Upper lobe of left lung (tissue), 4 donors: Measurements from ENCODE around the gene MGMT.

Experiments
- CTCF ChIP-seq, 6 experiments: fragments of 450-650 bp in 4 of 6; fragments of 200-600 bp in 2 of 6; sonication (generic) in 2 of 6; IDR thresholded peaks; one replicate each; pipeline ENCODE4 v1.5.1; 2016 to 2019; ENCODE audit warnings: antibody characterized with exemption in 6 of 6
- POLR2A ChIP-seq, 4 donors: fragments of 450-650 bp; IDR thresholded peaks; one replicate each; pipeline ENCODE4 v1.5.1; 2016 to 2017; ENCODE audit warnings: antibody characterized with exemption in 4 of 4, mild to moderate bottlenecking in 2 of 4

DNA sequence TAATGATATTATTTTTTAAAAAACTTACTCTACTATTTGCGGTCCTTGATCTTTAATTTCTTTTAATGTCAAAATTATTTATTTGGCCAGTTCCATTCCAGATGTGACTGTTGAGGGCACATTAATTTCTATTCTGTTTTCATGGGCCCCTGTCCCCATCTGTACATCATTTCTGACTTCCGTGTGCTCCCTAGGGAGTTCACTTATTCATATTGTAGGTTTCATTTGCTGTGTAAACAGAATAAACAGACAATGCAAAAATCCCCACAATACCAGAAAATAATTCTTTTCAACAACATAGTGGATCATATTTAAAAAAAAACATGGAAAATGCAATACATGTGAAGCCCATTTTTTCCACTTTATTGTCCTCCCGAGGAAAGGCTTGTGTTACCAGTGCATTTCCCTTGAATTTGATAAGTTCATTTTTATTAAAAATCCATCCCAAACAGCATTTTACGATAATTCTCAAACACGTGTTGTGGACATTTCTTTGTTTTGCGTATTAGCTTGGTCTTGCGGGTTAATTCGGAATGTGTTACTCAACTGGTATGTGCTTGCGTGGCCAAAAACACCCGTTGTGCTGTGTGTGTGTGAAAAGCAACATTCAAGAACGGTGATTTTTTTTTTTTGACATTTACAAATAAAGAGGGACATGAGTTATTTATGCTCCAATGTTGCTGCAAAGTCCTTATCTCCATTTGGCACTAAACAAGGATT is 138.4 kb downstream of the MGMT start:
- TF ChIP-seq CTCF (IDR thresholded peaks at IDR 0.05) (no peak), POLR2A (IDR thresholded peaks at IDR 0.05) (no peak)
